H9 (cell line): ENCODE results near the gene TKTL1. TPM values are rescaled to one million over a fixed set of nuclear protein-coding genes. Genes with fewer than 3 reads are reported as not detected.

Experiments
- DNase-seq: peaks from one replicate; pipeline ENCODE4 v3.0.0-alpha.2; 2017
- H2AFZ ChIP-seq: one replicate; pipeline ENCODE4 v1.6.1; 2013; ENCODE audit warnings: mild to moderate bottlenecking, low read length, control low read depth, moderate library complexity
- H2AK5ac ChIP-seq: 2 replicates; pipeline ENCODE4 v1.6.1; 2013; ENCODE audit warnings: low read length, control low read depth, mixed read lengths; ENCODE audit not compliant: insufficient read length
- H2BK120ac ChIP-seq: one replicate; pipeline ENCODE4 v1.6.1; 2013; ENCODE audit warnings: low read depth, mild to moderate bottlenecking, low read length, control low read depth, inconsistent platforms; ENCODE audit not compliant: poor library complexity, severe bottlenecking
- H2BK12ac ChIP-seq: 2 replicates; pipeline ENCODE4 v1.6.1; 2013; ENCODE audit warnings: low read length, control low read depth, mixed read lengths, low read depth; ENCODE audit not compliant: insufficient read length
- H2BK15ac ChIP-seq: 2 replicates; pipeline ENCODE4 v1.6.1; 2013; ENCODE audit warnings: low read depth, low read length, control low read depth
- H2BK20ac ChIP-seq: one replicate; pipeline ENCODE4 v1.6.1; 2013; ENCODE audit warnings: low read depth, mild to moderate bottlenecking, low read length, control low read depth, inconsistent platforms; ENCODE audit not compliant: poor library complexity, severe bottlenecking
- H2BK5ac ChIP-seq: 2 replicates; pipeline ENCODE4 v1.6.1; 2013; ENCODE audit warnings: low read length, control low read depth, mixed read lengths; ENCODE audit not compliant: insufficient read length
- H3K14ac ChIP-seq: 2 replicates; pipeline ENCODE4 v1.6.1; 2013; ENCODE audit warnings: low read length, control low read depth; ENCODE audit not compliant: insufficient read depth
- H3K18ac ChIP-seq: 2 replicates; pipeline ENCODE4 v1.6.1; 2013; ENCODE audit warnings: low read depth, mild to moderate bottlenecking, mixed read lengths, low read length, control low read depth; ENCODE audit not compliant: insufficient read length
- H3K23ac ChIP-seq: 2 replicates; pipeline ENCODE4 v1.6.1; 2013; ENCODE audit warnings: low read length, control low read depth, mixed read lengths, low read depth; ENCODE audit not compliant: insufficient read length
- H3K23me2 ChIP-seq: 2 replicates; pipeline ENCODE4 v1.6.1; 2013; ENCODE audit warnings: low read depth, mild to moderate bottlenecking, mixed read lengths, low read length, control low read depth; ENCODE audit not compliant: insufficient read length, poor library complexity, severe bottlenecking
- H3K27ac ChIP-seq: 2 replicates; pipeline ENCODE4 v1.5.1; 2013; ENCODE audit warnings: low read length, control low read depth, mixed read lengths, low read depth; ENCODE audit not compliant: insufficient read length
- H3K27me3 ChIP-seq: 2 replicates; pipeline ENCODE4 v1.6.1; 2013; ENCODE audit warnings: low read length, control low read depth, inconsistent platforms; ENCODE audit not compliant: insufficient read depth
- H3K4ac ChIP-seq: 2 replicates; pipeline ENCODE4 v1.6.1; 2013; ENCODE audit warnings: low read depth, mild to moderate bottlenecking, control low read depth, inconsistent platforms, low read length, moderate library complexity
- H3K4me1 ChIP-seq: 2 replicates; pipeline ENCODE4 v1.6.1; 2013; ENCODE audit warnings: low read length, control low read depth, inconsistent platforms; ENCODE audit not compliant: insufficient read depth
- H3K4me2 ChIP-seq: 2 replicates; pipeline ENCODE4 v1.6.1; 2013; ENCODE audit warnings: low read length, control low read depth, mixed read lengths; ENCODE audit not compliant: insufficient read length, insufficient read depth
- H3K56ac ChIP-seq: 2 replicates; pipeline ENCODE4 v1.6.1; 2013; ENCODE audit warnings: low read depth, mild to moderate bottlenecking, mixed read lengths, low read length, control low read depth; ENCODE audit not compliant: insufficient read length
- H3K79me1 ChIP-seq: 2 replicates; pipeline ENCODE4 v1.6.1; 2013; ENCODE audit warnings: low read depth, mild to moderate bottlenecking, moderate library complexity, low read length, control low read depth, inconsistent platforms; ENCODE audit not compliant: insufficient read depth, poor library complexity, severe bottlenecking
- H3K79me2 ChIP-seq: 2 replicates; pipeline ENCODE4 v1.6.1; 2013; ENCODE audit warnings: low read length, control low read depth, inconsistent platforms; ENCODE audit not compliant: insufficient read depth
- H3K9ac ChIP-seq: 2 replicates; pipeline ENCODE4 v1.6.1; 2013; ENCODE audit warnings: low read length, control low read depth, mixed read lengths; ENCODE audit not compliant: insufficient read length; ENCODE audit errors: extremely low read depth
- H3K9me3 ChIP-seq: one replicate; pipeline ENCODE4 v1.6.1; 2013; ENCODE audit warnings: low read depth, low read length, inconsistent platforms; ENCODE audit not compliant: control insufficient read depth
- H3T11ph ChIP-seq: one replicate; pipeline ENCODE4 v1.6.1; 2013; ENCODE audit warnings: mild to moderate bottlenecking, low read length, control low read depth, inconsistent platforms
- H4K20me1 ChIP-seq: one replicate; pipeline ENCODE4 v1.6.1; 2013; ENCODE audit not compliant: control insufficient read depth, insufficient read length, insufficient read depth
- H4K5ac ChIP-seq: 2 replicates; pipeline ENCODE4 v1.6.1; 2013; ENCODE audit warnings: low read depth, mild to moderate bottlenecking, mixed read lengths, low read length, control low read depth; ENCODE audit not compliant: insufficient read length
- H4K8ac ChIP-seq: replicated peaks from 2 replicates; pipeline ENCODE4 v1.6.1; 2013; ENCODE audit warnings: low read length, control low read depth, mixed read lengths, low read depth; ENCODE audit not compliant: insufficient read length
- H4K91ac ChIP-seq: 2 replicates; pipeline ENCODE4 v1.6.1; 2013; ENCODE audit warnings: low read depth, mild to moderate bottlenecking, moderate library complexity, mixed read lengths, low read length, control low read depth; ENCODE audit not compliant: insufficient read length
- H3K27ac Mint-ChIP-seq, 3 experiments: 2 replicates in 2 of 3; 3 replicates in 1 of 3; pipeline ENCODE4 v1.8.0; 2020 to 2021; ENCODE audit warnings: mixed read lengths in 3 of 3, mild to moderate bottlenecking in 1 of 3, moderate library complexity in 1 of 3
- H3K27me3 Mint-ChIP-seq: 2 replicates; pipeline ENCODE4 v1.8.0; 2021; ENCODE audit warnings: low read depth, mild to moderate bottlenecking, moderate library complexity, mixed read lengths
- H3K36me3 Mint-ChIP-seq, 3 experiments: 2 replicates in 2 of 3; 3 replicates in 1 of 3; pipeline ENCODE4 v1.8.0; 2020 to 2021; ENCODE audit warnings: low read depth in 3 of 3, mixed read lengths in 3 of 3; ENCODE audit not compliant: insufficient read depth in 1 of 3
- H3K4me1 Mint-ChIP-seq, 2 experiments: 2 replicates each; pipeline ENCODE4 v1.8.0; 2020; ENCODE audit warnings: mixed read lengths in 2 of 2
- H3K4me3 Mint-ChIP-seq, 2 experiments: 2 replicates in 1 of 2; 3 replicates in 1 of 2; pipeline ENCODE4 v1.8.0; 2020 to 2021; ENCODE audit warnings: mild to moderate bottlenecking in 2 of 2, mixed read lengths in 2 of 2, moderate library complexity in 1 of 2
- H3K9me3 Mint-ChIP-seq, 2 experiments: 2 replicates in 1 of 2; 3 replicates in 1 of 2; pipeline ENCODE4 v1.8.0; 2020; ENCODE audit warnings: mild to moderate bottlenecking in 2 of 2, mixed read lengths in 2 of 2, moderate library complexity in 1 of 2
- CTCF ChIP-seq: fragments of 200-600 bp; sonication (generic); conservative IDR thresholded peaks from 3 replicates; pipeline ENCODE4 v1.8.0; 2021; ENCODE audit warnings: antibody characterized with exemption, mild to moderate bottlenecking
- WGBS: extraction: QIAGEN DNeasy Blood & Tissue Kit; methylation state at CpG from one replicate; pipeline ENCODE4 v1.1.7; 2013; ENCODE audit warnings: missing lambda C conversion rate, low lambda C conversion rate, mixed read lengths; ENCODE audit not compliant: insufficient read length; ENCODE audit errors: extremely low coverage; 5-methylcytosine and 5-hydroxymethylcytosine counted together
- total RNA-seq: library from RNA; stranded (reverse); gene quantifications from 2 replicates; pipeline ENCODE4 v1.2.1, GENCODE V29; 2021

TKTL1 gene
- total RNA-seq, 1 experiment from 2014 or later = not detected

- no peak for TF ChIP-seq CTCF
- Histone ChIP-seq H3K4me2 (no peak overlapping the region), H2AFZ (no peak overlapping the region), H2BK120ac (no peak overlapping the region), H2BK12ac (no peak overlapping the region), H2BK5ac (no peak overlapping the region), H3K79me2 (no peaks in the 10 kb centered on the region), H3K23ac (no peak overlapping the region), H4K91ac (no peak overlapping the region), H4K20me1 (peaks cover 3% of the 10 kb centered on the region), H2BK20ac (no peak overlapping the region), H3K56ac (no peak overlapping the region), H3T11ph (no peak overlapping the region), H3K4ac (no peak overlapping the region), H3K4me1 (no peaks in the 10 kb centered on the region), H3K27me3 (no peaks in the 10 kb centered on the region), H2AK5ac (no peak overlapping the region), H3K9me3 (peaks cover 28% of the 10 kb centered on the region), H3K79me1 (no peaks in the 10 kb centered on the region), H3K23me2 (no peaks in the 10 kb centered on the region), H4K8ac (no peak overlapping the region), H3K18ac (no peak overlapping the region), H3K27ac (no peak overlapping the region), H3K14ac (no peak overlapping the region), H3K9ac (no peak overlapping the region), H4K5ac (no peak overlapping the region), H2BK15ac (no peak overlapping the region)
- no peak for DNase-seq
- peaks cover 2% of the 10 kb centered on the region for H3K27me3 Mint-ChIP-seq
- peaks cover 49 to 58% of the 10 kb centered on the region in 2 experiments for H3K9me3 Mint-ChIP-seq
- no peak overlapping the region for H3K4me3 Mint-ChIP-seq
- no peak overlapping the region for H3K27ac Mint-ChIP-seq
- H3K36me3 Mint-ChIP-seq = peaks cover 39 to 87% (median 75%) of the 10 kb centered on the region in 3 experiments
- H3K4me1 Mint-ChIP-seq = no peaks in the 10 kb centered on the region
- no CpG with 5 or more reads among the region's 14 CpGs for WGBS
Observed at GRCh38 chrX:154354013-154354412, 58.4 kb downstream of the TKTL1 start.
